Stimulated activated CD4-positive, alpha-beta T cell treated with anti-CD3 and anti-CD28 coated beads, Interleukin-12 subunit alpha, Interleukin-12 subunit beta, amount 100 ng/mL, for 4 hours (primary cell): ENCODE results near the gene MOCOS.
"Not testable (repeated sequence)": the region's sequence is repeated elsewhere in the genome, so short reads cannot be mapped to it uniquely, and the experiment has no call there.

Experiments used
- DNase-seq: peaks from one replicate; pipeline ENCODE4 v3.0.0-alpha.2; 2020

The MOCOS gene

DNA sequence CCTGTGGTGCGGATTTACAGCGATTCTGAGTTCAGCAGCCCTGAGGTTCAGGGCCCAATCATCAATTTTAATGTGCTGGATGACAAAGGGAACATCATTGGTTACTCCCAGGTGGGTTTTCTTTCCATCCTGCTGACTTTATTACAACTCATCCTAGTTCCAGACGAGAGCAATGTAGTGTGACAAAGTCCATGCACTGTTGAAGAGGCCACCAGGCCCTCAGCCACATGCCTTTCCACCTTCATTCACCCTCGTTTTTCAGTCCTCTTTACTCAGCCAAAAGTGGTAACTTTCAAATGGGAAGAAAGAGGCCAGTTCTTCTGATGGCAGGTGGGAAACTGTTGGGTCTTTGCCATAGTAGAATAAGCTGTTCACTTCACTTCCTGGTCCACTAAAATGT, 17.9 kb downstream of the MOCOS start:
- no peak for DNase-seq

GRCh38 chr18:36207303-36207702, 20.0 kb downstream of the MOCOS start:
- DNase-seq, result no peak

DNA sequence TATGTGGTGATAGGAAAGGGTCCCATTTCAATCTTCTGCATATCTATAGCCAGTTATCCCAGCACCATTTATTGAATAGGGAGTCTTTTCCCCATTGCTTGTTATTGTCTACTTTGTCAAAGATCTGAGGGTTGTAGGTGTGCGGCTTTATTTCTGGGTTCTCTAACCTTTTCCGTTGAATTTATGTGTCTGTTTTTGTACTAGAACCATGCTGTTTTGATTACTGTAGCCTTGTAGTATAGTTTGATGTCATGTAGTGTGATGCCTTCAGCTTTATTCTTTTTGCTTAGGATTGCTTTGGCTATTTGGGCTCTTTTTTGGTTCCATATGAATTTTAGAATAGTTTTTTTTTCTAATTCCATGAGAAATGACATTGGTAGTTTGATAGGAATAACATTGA, 20.7 kb downstream of the MOCOS start:
- DNase-seq, result not testable (repeated sequence)

GRCh38 chr18:36211612-36212065, 24.3 kb downstream of the MOCOS start:
- DNase-seq, result no peak

GRCh38 chr18:36212301-36213171, 25.2 kb downstream of the MOCOS start:
- no peak for DNase-seq

- no peak for DNase-seq
These were observed 27.5 kb downstream of the MOCOS start for GRCh38 chr18:36214811-36215210.

GRCh38 chr18:36215577-36215976, 28.3 kb downstream of the MOCOS start:
- DNase-seq, result no peak

DNA sequence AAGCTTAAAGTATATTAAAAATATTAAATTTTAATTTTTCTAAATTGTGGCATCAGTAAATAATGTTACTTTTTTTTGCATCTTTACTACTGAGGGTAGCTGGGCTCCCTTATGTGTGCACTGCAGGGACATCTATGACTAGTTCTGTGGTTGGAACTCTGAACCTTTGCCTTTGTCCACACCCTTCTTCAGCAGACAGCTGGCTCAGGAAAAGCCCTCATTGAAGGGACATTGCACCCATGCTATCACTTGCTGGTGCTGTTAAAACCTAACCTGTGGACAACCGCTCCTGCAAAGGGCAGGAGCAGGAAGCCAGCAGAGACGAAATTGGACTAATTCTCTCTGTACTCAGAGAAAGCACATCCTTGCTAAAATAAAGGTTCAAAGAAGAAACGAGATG, 30.1 kb downstream of the MOCOS start:
- DNase-seq, result no peak

GRCh38 chr18:36229188-36229587, 41.9 kb downstream of the MOCOS start:
- no peak for DNase-seq

DNA sequence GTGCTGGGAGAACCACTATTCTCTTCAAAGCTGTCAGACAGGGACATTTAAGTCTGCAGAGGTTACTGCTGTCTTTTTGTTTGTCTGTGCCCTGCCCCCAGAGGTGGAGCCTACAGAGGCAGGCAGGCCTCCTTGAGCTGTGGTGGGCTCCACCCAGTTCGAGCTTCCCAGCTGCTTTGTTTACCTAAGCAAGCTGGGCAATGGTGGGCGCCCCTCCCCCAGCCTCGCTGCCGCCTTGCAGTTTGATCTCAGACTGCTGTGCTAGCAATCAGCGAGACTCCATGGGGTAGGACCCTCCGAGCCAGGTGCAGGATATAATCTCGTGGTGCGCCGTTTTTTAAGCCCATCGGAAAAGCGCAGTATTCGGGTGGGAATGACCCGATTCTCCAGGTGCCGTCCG, 53.2 kb downstream of the MOCOS start:
- DNase-seq, result not testable (repeated sequence)

GRCh38 chr18:36241831-36242230, 54.5 kb downstream of the MOCOS start:
- no peak for DNase-seq

DNA sequence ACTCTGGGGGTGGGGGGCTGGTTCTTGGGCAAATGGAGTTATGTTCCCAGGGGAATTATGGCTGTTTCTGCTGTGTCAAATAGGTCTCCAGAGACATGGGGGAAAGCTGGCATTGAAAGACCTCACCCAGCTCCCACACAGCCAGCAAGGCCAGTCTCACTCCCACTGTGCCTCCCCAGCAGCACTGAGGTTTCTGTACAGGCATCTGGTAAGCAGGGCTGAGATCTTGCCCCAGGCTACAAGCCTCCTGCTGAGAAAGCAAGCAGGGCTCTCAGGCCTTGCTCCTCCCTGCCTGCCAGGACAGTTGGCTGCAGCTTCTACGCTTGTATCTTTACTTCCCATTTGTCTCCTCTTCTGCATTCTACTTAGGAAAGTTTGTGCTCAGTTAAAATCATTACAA, 59.7 kb downstream of the MOCOS start:
- no peak for DNase-seq

DNA sequence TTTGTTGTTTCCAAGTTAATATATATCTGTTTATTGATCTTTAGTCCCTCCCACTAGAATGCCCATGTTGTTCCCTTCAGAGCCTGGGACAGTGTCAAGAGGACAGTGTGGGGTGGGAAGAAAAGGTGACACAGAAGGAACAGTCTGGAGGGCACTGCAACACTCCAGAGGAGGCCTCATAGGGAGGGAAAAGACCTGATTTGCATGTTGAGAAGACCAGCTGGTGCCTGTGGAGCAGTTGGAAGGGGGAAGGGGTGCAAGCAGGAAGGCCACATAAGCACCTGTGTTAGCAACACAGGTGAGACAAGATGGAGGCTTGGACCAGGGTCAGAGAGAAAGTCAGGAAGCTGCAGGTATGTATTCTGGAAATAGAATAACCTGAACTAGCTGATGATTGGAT, 62.1 kb downstream of the MOCOS start:
- DNase-seq, result no peak

- DNase-seq, result no peak
These were observed 63.5 kb downstream of the MOCOS start for GRCh38 chr18:36250827-36251226.

- no peak for DNase-seq
These were observed 67.9 kb downstream of the MOCOS start for GRCh38 chr18:36255072-36255698.

GRCh38 chr18:36256094-36256493, 68.8 kb downstream of the MOCOS start:
- DNase-seq, result no peak

GRCh38 chr18:36262971-36263370, 75.7 kb downstream of the MOCOS start:
- DNase-seq, result no peak

DNA sequence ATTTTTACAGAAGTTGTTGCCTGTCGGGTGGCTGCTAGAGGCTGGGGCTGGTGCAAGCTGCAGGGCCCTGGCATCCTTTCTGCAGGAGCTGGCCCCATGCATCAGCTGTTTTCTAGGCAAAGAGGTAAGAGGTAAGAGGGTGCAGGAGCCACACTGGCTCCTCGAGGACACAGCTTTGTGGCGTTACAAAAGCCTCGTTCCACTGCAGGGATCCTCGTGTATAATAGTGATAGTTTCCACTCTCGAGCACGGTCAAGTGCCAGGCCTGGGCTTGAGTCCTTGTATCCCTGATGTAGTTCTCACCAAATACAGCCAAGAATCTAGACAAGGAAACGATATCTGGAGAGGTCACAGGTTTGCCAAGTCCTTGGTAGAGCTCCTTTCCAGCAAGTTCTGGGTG, 77.0 kb downstream of the MOCOS start:
- DNase-seq, result no peak

DNA sequence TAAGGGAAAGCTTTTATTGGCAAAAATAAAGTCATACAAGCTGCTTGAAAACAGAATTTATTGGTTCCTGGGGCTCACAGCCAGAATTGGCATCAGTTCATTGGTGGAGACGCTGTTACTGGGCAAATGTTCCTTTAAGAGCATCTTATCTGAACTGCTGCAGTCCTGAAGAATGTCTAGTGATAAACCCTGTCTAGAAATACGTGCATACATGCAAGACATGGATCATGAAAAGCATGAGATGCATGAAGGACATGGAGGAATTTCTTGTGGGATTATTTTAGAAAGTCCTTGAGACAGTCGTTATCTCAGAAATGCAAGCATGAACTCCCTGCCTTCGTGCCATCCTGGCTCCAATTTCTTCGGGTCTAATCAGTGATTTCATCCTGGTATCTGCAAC, 77.7 kb downstream of the MOCOS start:
- DNase-seq, result no peak

DNA sequence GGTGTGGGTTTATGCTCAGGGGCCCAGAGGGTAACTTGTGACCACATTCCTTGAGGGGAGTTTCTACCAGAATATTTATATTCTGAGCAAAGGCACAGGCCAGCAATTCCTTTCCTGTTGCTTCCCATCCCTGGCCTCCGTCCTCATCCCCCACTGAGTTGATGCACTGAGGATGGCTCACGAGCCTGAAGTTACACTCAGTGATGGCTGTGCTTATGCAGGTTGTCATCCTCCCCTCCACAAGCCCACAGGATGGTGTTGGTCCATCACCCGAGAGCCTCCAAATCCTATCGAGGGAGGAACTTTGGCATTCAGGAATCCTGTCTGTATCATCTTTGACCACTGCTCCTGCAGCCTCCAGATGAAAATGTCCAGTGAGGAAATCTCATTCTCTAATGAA, 81.9 kb downstream of the MOCOS start:
- no peak for DNase-seq

GRCh38 chr18:36271153-36271552, 83.9 kb downstream of the MOCOS start:
- DNase-seq, result no peak

DNA sequence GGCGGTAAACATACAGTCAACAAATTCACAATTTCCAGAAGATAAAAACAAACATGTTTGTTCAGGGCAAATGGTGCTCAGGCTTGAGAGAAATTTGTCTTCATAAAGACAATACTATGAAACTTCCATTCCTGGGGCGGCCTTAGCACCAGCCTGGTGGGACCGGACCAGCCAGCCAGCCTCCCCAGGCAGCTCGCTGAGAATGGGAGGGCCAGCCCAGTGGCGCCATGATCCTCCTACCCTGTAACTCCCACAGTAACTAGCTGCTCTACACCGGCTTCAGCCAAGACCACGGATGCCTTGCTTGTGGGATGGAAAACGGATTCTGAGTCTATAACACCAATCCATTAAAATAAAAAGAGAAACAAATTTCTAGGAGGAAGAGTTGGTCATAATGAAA, 86.0 kb downstream of the MOCOS start:
- no peak for DNase-seq

- no peak for DNase-seq
These were observed 86.9 kb downstream of the MOCOS start for GRCh38 chr18:36274083-36274715.

DNA sequence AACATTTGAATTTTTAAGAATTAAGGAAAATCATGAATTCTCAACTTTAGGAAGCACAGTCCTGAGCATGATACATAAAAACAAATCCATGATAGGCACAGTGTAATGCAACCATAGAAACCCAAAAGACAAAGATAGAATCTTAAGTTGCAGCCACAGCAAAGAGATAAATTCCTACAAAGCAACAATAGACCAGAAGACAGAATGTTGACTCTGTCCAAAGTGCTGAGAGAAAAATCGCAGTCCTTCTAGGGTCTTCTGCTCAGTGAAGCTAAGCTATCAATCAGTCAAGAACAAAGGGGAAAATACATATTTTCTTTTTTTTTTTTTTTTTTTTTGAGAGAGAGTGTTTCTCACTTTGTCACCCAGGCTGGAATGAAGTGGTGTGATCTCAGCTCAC, 88.3 kb downstream of the MOCOS start:
- DNase-seq, result no peak
